HG03025 (cell line): ENCODE results near the gene C1QL2.

Source experiments
- ATAC-seq: cut with Tn5 transposase; IDR thresholded peaks from one replicate; pipeline ENCODE4 v1.9.1; 2021; ENCODE audit warnings: mild to moderate bottlenecking, moderate library complexity; ENCODE audit not compliant: unreplicated experiment, low FRiP score

C1QL2 gene

DNA sequence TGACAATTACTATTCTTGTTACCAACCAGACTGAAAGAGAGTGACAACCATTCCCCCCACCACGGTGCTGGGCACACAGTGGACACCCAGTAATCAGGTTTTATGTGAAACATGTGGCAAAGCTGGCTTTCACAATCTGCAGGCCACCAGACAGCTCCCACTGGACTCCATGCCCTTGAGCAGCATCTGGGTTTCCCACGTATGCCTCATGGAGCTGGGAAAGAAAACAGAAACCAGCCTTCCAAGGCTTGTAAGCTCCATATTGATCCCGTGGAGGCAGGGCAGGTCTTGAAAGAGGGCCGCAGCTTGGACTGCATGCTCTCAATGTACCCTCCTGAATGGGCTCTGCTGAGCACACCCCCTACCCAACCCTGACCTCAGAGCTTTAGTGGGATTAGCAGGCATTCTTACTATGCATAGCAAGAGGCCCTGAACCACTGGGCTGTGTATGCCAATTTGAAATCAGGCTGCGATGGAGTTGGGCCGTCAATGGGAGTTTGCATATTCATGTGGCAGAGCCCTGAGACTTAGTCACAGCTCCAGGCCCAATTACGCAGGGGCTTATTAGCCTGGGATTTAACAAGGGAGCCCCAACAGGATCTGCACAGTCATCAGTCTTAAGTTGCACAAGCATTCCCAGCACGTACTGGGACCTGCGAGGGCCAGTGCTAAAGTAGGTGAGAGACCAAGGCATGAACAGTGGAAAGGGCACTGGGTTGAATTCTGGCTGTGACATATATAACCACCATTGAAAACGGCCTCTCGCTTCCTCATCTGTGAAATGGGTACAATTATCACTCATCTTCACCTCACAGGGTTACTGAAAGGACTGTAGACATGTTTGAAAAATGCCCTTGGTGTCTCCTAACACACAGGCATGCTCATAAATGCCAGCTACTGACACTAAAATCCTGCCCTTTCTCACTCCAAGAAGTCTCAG, 10.5 kb downstream of the C1QL2 start:
- no peak for ATAC-seq

DNA sequence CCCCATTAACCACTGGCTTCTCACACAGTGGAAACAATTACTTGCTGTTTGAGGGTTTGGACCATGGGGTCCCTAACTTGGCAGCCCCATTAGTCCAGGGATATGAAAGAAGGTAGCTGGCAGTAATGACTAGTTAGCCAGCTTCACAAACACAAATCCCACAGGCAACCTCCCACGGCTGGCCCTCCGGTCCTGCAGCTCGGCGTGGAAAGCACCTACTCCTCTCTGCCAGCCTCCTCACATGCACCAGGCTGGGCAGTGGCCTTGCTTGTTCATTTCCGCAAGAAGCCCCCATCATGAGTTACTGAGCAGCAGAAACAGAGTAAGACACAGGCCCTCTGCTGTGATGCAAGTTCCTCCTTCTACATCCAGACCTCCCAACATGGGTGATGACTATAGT, 13.7 kb downstream of the C1QL2 start:
- ATAC-seq: no peak

DNA sequence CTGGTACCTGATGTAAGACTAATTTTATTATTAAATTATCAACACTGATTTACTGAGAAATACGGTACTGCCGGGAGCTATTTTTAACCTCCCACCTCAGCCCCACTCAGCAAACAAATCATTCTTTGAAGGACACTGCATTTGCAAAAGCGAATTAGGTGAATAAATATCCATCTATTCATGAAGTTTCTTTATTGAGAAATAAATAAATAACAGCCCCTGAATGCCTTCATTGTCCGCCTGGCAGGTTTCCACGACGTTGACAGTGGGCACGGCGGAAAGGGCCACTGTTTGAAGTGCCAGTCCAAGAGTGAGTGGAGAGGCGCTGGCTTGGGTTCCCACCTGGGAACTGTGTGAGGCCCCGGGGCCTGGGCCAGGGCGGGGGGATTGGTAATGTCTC, 15.7 kb downstream of the C1QL2 start:
- ATAC-seq: no peak

DNA sequence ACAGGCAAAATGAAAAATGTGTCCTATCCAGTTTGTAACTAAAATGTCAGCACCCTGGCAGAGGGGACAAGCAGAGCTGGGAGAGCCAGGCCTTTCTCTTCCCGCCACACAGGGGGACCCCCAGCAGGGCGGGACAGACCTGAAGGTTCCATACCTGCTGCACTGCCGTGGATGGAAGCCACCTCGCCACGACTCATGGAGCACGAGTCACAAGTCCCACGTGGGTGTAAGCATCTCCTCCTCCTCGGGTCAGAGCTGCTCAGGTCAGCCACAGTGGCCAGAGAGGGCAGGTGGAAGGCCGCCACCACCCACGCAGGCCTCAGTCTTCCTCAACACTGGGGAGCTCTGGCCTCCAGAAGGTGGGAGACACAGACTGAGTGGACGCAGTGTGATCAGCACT, 21.0 kb downstream of the C1QL2 start:
- ATAC-seq: no peak

DNA sequence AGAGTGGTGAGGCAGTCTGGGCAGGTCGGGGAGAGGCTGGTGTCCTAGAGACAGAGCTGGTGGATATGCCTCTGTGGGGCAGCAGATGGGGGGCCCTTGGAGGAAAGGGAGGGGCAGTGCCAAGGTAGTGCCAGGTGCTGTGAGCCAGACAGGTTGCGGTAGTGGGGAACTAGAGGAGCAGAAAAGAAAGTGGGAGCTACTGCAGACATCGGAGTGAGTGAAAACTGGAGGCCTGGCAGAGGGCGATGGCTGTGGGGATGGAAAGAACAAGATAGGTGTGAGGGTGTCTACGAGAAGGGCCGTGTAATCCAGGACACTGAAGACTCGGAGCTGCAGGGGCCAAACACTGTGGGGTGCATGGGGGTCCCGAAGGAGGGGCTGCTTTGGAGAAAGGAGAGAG, 21.7 kb downstream of the C1QL2 start:
- no peak for ATAC-seq

DNA sequence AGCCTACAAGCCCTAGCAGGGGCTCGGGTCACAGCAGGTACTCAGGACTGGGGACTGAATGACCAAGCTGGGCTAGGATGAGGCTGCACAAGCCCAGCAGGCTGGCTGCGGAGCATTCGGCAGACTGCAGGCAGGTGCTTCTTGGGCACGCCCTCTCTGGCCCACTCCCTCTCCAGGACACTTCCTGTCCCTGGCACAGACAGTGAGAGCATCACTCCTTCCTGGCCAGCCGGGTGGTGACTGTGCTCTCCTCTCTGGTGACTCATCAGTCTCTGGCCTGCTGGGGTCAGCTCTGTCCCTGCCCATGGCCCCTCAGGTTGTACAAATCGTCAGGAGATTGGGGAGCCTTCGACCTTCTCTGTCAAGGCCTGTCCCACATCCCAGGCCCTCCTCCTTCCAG, 22.5 kb downstream of the C1QL2 start:
- ATAC-seq: no peak

DNA sequence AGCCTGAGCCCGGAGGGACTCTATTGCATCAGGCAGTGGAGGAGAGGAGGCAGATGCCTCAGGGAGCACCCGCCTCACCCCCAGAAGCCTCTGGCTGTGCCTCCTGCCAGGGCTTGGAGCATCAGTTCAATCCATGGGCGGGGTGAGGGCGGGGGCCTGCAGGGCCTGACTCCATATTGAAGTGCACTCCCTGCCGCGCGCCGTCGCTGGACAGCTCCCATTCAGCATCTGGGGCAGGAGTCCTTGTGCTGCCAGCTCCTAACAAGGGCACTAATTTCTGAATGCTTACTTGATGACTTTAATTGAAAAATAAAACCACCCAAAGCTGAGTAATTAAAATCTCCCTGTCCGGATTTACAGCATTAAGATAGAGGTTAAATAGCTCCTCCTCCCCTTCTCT, 23.8 kb downstream of the C1QL2 start:
- ATAC-seq: no peak

DNA sequence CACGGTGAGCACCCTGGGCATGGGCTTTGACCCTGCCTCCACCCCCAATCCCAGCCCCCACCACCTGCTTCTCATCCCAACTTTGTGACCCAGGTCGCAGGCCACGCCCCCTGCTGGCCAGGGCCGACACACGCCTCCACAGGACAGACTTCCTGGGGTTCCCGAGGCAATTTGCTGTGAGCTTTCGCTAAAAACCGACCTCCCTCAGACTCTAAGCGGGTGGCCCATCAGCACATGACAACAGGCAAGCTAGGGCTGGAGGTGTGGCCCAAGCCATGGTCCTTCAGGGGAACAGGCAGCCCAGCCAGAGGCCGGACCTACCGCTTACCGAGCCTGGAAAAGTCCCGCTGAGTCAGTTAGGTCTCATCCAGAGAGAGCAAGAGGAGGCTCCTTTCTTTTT, 31.9 kb downstream of the C1QL2 start:
- no peak for ATAC-seq

DNA sequence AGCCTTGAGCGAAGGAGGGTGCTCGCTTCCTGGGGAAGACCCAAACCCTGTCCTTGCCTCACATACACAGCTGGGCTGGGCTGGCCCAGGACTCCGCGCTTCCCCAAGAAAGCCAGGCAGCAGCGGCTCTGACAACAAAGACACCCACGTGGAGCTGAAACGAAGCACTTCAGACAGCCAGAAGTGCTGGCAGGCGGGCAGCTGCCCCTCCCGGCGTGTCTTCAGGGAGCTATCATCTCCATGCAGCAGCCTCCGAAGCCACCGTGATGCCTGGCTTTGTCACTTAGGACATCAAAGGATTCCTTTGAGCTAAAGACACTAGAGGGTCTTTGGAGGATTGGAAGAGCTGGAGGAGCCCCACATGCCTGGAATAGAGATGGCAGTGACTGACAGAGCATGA, 35.2 kb downstream of the C1QL2 start:
- no peak for ATAC-seq

DNA sequence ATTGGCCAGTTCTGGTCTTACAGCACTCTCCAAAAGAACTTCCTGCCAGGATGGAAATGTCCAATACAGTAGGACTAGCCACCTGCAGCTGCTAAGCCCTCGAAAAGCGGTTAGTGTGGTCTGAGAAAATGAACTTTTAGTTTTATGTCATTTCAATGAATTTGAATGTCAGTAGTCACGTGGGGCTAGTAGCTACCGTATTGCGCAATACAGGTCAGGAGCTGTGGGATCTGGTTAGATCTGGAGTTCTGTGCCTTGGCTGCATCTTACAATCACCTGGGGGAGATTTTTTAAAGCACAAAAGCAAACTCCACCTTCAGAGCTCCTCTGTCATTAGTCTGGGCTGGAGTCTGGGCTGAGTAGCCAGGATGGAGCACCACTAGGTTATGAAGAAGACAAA, 35.9 kb downstream of the C1QL2 start:
- no peak for ATAC-seq

DNA sequence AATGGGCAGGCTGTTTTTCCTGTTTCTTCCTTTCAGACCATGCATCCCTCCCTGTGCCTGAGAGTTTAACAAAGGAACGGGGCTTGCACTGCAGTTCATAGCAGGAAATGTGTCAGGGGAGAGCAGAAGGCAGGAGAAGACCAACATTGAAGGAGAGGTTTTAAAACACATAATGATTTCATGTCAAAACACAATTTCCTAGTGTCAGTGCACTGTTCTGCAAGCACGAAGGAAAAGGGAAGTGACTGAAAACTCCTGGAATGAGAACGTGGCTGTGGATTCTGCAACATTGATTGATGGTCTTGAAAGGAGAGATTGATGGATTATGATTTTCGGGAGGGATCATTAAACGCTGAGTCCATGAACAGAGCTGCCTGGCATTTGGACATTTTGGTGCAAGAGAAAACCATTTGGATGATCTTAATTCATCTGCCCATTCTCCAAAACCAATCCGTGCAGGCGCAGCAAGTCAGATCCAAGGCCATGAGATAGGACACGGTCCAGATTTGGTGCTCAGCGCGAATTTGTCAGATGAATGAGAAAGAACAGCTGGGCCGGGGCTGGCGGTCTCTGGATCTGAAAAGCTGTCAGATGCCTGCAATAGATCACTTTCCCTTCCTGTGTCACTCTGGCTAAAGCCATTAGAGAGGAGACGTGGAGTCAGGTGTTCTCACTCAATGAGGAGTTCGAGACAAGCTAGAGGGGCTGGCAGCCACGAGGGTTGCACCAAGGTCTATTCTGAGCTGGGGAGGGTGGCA, 38.4 kb downstream of the C1QL2 start:
- no peak for ATAC-seq

DNA sequence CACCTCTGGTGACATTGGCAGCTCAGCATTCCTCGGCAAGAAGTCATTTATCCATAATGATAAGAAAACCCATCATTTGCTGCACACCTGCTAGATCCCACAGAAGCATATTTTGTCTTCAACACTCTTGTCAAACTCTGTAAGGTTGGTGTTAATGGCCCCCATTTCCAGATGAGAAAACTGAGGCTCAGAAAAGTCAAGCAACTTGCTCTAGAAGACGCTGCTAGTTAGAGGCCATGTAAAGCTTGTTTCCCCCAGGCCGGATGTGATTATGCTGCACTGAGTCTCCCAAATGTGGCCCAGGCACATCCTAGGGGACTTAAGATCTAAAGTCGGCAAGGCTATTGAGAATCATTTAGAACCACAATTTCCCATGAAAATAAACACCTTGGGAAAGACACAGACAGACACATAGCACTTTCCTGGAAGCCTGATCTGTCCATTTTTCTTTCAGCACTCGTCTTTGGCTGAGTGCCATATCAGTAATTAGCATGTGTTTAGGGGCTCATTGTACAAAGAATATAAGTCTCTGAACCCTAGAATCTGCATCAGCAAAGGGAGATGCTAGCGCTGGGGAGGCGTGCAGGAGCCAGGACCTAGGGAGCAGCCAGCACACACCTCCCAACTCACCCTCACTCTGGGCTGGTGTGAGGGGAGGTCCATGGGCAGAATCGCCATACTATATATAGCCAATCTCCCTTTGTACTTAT, 39.3 kb downstream of the C1QL2 start:
- ATAC-seq: no peak

DNA sequence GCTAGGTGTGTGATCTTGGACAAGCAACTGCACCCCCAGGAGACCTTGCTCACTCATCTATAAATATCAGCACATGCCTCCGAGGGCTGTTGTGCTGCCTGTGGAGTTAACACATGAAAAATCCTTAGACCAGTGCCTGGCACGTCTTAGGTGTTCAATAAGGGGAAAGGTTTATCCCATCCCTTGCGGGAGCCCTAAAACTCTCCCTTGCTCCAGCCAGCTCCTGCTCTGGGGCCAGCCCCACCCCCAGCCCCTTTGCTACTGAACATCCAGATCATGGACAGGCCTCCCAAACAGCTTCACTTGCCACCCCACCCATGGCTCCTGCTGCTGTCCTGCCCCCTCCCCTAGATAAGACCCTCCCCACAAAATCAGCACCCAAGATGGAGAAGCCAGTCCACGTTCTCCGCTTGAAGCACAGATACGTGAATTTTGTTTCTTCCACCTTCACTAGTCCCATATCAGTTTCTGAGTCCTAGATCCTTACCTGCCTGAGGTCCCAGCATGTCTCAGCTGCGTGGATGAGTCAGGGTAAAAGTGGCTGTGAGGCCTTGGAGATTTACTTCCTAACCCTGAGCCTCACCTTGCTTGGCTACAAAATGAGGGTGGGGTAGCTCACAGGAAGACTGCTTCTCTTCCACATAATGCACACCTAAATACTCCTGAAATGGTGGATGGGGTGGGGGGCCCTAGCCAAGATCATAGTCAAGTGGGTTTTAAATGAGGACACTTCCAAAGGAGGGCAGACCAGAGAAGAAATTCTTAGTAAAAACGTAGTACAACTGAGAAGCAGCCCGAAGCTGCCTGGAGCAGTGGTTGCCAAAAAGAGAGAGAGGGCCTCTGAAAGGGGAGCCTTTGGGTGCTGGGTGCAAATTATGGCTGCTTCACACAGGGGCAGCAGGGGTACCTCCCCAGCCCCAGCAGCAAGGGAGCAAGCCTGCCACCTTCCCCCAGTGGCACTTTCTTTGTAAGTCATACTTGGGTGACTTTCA, 40.4 kb downstream of the C1QL2 start:
- ATAC-seq: no peak

DNA sequence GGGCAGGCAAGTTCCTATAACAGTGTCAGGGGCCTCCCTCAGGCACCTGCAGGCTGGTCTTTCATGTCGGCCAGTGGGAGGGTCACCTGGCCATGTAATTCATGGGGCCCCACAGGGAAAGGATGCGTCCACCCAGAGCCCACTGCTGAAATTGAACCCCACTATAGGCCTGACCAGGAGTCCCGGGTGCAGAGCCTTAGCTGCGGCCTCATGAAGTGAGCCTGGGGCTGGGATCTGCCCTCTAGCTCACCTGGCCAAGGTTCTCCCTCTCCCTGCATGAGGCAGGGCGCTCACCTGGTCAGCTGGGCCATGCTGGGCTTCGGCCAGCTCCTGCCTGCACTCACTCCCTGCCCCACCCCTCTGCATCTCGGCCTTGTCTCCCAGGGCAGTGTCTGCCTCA, 41.1 kb downstream of the C1QL2 start:
- ATAC-seq: no peak

DNA sequence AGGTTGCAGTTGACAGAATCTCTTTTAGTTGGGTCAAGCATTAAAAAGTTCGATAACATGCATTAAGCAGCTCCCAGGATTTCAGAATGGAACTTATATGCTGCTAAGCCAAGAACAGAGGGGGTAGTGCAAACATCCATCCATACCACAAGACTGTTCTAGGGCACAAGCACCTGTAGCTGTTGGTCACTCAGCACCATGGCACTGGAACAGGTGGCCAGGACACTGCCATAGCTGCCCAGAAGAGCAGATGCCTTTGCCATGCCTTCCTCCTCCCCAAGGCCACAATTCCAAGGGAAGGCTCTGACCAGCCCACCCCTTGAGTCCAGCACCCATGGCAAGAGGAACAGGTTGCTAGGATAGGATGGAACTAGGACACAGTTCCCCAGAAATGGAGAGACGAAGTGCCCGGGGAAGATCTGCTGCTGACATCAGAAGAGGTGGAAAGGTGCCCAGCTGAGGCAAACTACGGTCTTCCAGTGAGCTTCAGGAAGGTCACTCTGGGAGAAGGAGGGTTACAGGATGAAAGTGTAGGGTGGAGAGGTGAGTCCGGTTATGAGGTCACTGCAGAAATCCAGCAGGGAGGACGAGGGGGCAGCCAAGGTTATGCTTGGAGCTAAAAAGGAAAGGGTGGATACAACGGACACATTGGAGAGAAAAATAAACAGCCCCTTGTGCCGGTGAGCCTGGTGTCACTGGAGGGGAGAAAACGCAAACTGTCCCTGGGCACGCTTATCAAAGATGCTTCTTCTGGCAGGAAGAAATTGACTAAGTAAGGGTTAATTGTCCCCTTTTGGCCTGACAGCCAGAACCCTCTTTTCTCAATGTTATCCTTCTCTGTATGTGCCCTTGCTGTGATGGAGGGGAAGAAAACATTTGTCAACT, 41.9 kb downstream of the C1QL2 start:
- no peak for ATAC-seq

DNA sequence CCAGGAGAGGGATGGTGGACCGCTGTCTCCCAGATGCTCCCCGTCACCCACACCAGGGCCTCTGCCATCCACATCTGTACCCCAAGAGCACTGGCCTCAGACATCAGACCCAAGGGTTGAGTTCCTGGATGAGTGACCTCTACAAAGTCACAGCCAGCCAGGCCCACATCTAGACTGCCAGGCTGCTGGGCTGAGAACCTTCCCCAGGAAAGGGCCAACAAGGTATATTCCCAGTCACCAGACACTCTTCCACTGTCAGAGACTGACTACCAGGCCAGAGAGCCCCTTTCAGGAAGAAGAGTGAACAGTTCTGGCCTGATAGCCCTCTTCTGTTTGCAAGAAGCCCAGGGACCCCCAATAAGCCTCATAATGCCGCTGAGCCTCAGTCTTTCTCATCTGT, 44.3 kb downstream of the C1QL2 start:
- no peak for ATAC-seq

DNA sequence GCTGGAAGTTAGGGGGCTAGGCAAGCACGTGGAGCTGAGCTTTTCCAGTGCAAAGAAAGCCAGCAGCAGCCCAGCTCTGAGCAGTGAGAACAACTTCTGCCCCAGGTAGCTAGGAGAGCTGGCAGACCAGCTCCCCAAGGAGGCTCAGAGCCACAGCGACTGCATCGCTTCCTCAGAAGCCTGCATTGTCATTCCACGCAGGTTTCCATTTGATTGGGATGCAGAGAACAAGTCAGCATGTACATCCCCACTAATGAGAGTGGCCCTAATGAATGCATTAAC, 45.1 kb downstream of the C1QL2 start:
- ATAC-seq: no peak

DNA sequence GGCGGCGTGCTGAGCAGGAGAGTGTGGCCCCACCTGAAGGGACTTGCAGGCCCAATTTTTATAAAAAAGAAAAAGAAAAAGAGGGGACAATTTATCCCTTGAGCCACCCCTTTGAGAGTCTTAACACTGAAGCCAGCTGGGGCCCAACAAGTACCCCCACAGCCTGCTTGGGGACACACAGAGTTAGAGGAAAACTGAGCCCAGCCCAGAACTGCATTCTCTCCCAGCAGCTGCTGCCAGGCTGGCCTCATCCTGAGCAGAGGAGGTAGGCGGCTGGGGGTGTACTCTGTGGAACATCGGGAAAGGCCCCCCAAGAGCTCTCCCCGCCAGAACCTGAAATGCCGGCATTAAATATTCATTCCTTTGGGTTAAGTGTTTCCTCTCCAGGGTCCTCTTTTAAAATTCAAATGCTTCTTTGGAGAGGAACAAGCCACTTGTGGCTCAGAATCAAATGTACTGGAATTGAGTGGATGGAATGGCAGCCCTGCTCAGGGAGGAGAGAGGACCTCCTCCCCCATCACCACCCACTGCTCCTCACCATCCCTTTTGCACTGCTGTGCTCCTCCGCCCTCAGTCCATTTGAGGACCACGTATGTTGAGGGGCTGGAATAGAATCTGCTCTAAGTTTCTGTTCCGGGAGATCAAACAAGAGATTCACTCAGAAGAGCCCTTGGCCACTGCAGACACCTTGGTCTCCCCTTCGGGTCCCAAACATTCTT, 45.6 kb downstream of the C1QL2 start:
- no peak for ATAC-seq

DNA sequence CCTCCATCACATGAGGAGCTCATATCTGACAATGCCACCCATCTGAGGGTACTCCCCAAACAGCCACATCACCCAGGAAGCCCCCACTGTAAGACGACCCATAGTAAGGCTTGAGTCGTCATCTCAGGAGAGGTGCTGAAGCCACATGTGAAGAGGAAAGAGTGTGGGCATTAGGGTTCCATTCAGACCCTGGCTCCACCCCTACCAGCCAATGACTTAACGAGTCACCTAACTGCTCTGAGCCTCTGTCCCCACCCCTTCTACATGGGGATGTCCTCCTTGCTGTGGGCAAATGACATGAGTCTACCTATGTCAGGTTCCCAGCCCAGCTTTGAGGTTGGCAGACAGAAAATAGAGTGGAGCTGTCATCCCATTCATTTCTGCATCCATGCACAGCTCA, 46.3 kb downstream of the C1QL2 start:
- ATAC-seq: no peak
